Esophagus squamous epithelium (tissue), 4 donors: Measurements from ENCODE around the gene NOS1.

Experiments used
- CTCF ChIP-seq, 6 experiments: fragments of 450-650 bp in 4 of 6; fragments of 200-600 bp in 2 of 6; sonication (generic) in 2 of 6; IDR thresholded peaks; one replicate each; pipeline ENCODE4 v1.5.1; 2016 to 2019; ENCODE audit warnings: antibody characterized with exemption in 6 of 6, mild to moderate bottlenecking in 4 of 6, moderate library complexity in 4 of 6
- POLR2A ChIP-seq, 4 donors: fragments of 450-650 bp; IDR thresholded peaks; one replicate each; pipeline ENCODE4 v1.6.1; 2017; ENCODE audit warnings: antibody characterized with exemption in 4 of 4, mild to moderate bottlenecking in 4 of 4, moderate library complexity in 3 of 4

- TF ChIP-seq CTCF (IDR thresholded peaks at IDR 0.05): no peak
- TF ChIP-seq POLR2A (IDR thresholded peaks at IDR 0.05): no peak
Measured at GRCh38 chr12:117282490-117282889, 78.9 kb downstream of the NOS1 start.
